ENCODE data around the gene NRL. TPM values are rescaled to one million over a fixed set of nuclear protein-coding genes. Genes with fewer than 3 reads are reported as not detected.

NRL gene
- total and polyA plus RNA-seq, 9 of the 15 experiments (the other 6 are each of a cell fraction or from before 2014, with no cell fraction given), result 0.07 to 2.7 (median 1.4) TPM; not detected in 1

DNA sequence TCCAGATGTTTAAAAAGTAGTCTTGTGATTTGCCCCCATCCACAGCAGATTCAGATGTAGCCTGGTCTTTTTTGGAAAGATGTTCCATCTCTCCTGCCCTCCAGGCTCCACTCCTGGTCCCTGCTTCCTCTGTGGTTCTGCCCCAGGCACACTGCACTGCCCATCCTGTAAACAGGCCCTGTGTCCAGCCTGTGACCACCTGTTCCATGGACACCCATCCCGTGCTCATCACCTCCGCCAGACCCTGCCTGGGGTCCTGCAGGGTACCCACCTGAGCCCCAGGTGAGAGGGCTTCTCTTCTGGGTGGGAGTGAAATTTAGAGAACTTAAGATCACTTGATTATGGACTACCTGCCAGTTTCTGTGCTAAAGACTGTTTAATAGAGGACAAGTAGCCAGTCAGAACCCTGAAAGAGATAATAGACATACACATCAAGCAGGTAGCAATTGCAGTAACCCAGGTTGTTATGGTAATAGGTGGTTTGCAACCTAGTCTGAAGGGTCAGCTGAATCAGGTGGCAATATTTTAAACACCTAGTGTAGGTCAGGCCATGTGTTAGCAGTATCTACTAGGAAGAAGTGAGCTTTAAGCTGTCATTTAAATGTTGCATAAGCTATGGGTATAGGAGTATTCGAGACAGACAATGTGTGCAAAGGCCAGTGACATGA is 34.7 kb upstream of the NRL start (continued):
- TF ChIP-seq REST (IDR thresholded peaks at IDR 0.05; ENCODE audit: borderline replicate concordance), result no peak
- no peak for TF ChIP-seq REST (CRISPR knock-in tag; IDR thresholded peaks at IDR 0.05; ENCODE audit: low read depth)
- no peak for TF ChIP-seq ZNF232 (CRISPR knock-in tag; IDR thresholded peaks at IDR 0.05)
- TF ChIP-seq, protein P1, sequence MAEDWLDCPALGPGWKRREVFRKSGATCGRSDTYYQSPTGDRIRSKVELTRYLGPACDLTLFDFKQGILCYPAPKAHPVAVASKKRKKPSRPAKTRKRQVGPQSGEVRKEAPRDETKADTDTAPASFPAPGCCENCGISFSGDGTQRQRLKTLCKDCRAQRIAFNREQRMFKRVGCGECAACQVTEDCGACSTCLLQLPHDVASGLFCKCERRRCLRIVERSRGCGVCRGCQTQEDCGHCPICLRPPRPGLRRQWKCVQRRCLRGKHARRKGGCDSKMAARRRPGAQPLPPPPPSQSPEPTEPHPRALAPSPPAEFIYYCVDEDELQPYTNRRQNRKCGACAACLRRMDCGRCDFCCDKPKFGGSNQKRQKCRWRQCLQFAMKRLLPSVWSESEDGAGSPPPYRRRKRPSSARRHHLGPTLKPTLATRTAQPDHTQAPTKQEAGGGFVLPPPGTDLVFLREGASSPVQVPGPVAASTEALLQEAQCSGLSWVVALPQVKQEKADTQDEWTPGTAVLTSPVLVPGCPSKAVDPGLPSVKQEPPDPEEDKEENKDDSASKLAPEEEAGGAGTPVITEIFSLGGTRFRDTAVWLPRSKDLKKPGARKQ (CRISPR knock-in tag; IDR thresholded peaks at IDR 0.05), result no peak
- TF ChIP-seq FOXJ3 (CRISPR knock-in tag; IDR thresholded peaks at IDR 0.05), result no peak
- TF ChIP-seq, protein P2, sequence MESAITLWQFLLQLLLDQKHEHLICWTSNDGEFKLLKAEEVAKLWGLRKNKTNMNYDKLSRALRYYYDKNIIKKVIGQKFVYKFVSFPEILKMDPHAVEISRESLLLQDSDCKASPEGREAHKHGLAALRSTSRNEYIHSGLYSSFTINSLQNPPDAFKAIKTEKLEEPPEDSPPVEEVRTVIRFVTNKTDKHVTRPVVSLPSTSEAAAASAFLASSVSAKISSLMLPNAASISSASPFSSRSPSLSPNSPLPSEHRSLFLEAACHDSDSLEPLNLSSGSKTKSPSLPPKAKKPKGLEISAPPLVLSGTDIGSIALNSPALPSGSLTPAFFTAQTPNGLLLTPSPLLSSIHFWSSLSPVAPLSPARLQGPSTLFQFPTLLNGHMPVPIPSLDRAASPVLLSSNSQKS (CRISPR knock-in tag; IDR thresholded peaks at IDR 0.05), result no peak
- TF ChIP-seq U2AF2 (optimal IDR thresholded peaks at IDR 0.05; ENCODE audit: low read depth, low read length), result no peak
- TF ChIP-seq E2F3 (CRISPR knock-in tag; IDR thresholded peaks at IDR 0.05), result no peak
- TF ChIP-seq ZBTB7A (IDR thresholded peaks at IDR 0.05; ENCODE audit: borderline replicate concordance, control insufficient read depth, low read depth, low read length), result no peak
